Astrocyte of the spinal cord (primary cell): ENCODE measurements around the gene PTPN14.
"Not testable (repeated sequence)": the region's sequence is repeated elsewhere in the genome, so short reads cannot be mapped to it uniquely, and the experiment has no call there.

Experiments used
- DNase-seq: peaks from one replicate; pipeline ENCODE4 v3.0.0; 2011; ENCODE audit warnings: low read depth, low spot score
- H3K4me3 ChIP-seq: 2 replicates; pipeline ENCODE4 v1.5.1; 2011; ENCODE audit warnings: low read depth, mild to moderate bottlenecking, low read length, moderate library complexity
- CTCF ChIP-seq: IDR thresholded peaks from 2 replicates; pipeline ENCODE4 v1.5.1; 2012; ENCODE audit warnings: low read depth, mild to moderate bottlenecking, low read length, inconsistent platforms
- in situ Hi-C: cut with HindIII; loops from 2 replicates; pipeline ENCODE4 v1.10.0; 2017; ENCODE audit warnings: low sequenced_read_pairs

PTPN14 gene

GRCh38 chr1:214510914-214511638 is 40.3 kb downstream of the PTPN14 start:
- no peak for DNase-seq
- H3K4me3 ChIP-seq: no peak overlapping the region
- in situ Hi-C loops: no loop called here
- no peak for TF ChIP-seq CTCF

- no peak for DNase-seq
- no peak for TF ChIP-seq CTCF
- in situ Hi-C loops: no loop called here
- no peak overlapping the region for H3K4me3 ChIP-seq
Observed at GRCh38 chr1:214510477-214510876, 40.9 kb downstream of the PTPN14 start.

- DNase-seq, H3K4me3 ChIP-seq, in situ Hi-C loops: not testable (repeated sequence)
Observed at GRCh38 chr1:214509622-214510021, 41.8 kb downstream of the PTPN14 start.

GRCh38 chr1:214506972-214507431 is 44.4 kb downstream of the PTPN14 start:
- no peak overlapping the region for H3K4me3 ChIP-seq
- TF ChIP-seq CTCF: no peak
- no peak for DNase-seq
- in situ Hi-C loops: no loop called here

GRCh38 chr1:214505134-214505533 is 46.3 kb downstream of the PTPN14 start:
- no peak for TF ChIP-seq CTCF
- in situ Hi-C loops: no loop called here
- H3K4me3 ChIP-seq: no peak overlapping the region
- DNase-seq: no peak

GRCh38 chr1:214504330-214504729 is 47.1 kb downstream of the PTPN14 start:
- no peak for DNase-seq
- in situ Hi-C loops: no loop called here
- no peak for TF ChIP-seq CTCF
- no peak overlapping the region for H3K4me3 ChIP-seq

- no peak for TF ChIP-seq CTCF
- no peak for DNase-seq
Observed at GRCh38 chr1:214503553-214503952, 47.8 kb downstream of the PTPN14 start.

More at GRCh38 chr1:214503553-214503952, 47.8 kb downstream of the PTPN14 start:
- in situ Hi-C loops: no loop called here
- H3K4me3 ChIP-seq: no peak overlapping the region
